Measurements from ENCODE around the gene MYO1B. TPM values are rescaled to one million over a fixed set of nuclear protein-coding genes. Genes with fewer than 3 reads are reported as not detected.
A peak's percentile ranks its signal among the peaks of the same experiment; 100 is the strongest.

The MYO1B gene
- total and polyA plus RNA-seq, 2 donors from 2014 or later, result 24.5 to 64.8 TPM

GRCh38 chr2:191296083-191297006, 51.1 kb downstream of the MYO1B start:
- Histone ChIP-seq H3K4me3 (ENCODE audit: low read length in 3 of 3) (no peak overlapping the region), H3K4me1 (ENCODE audit: control insufficient read depth in 2 of 3, insufficient read depth in 2 of 3, low read depth in 1 of 3, low read length in 3 of 3) (no peaks in the 10 kb centered on the region), H3K27me3 (ENCODE audit: control insufficient read depth, insufficient read depth, low read length) (no peaks in the 10 kb centered on the region), H3K36me3 (ENCODE audit: control insufficient read depth in 2 of 3, insufficient read depth in 3 of 3, low read length in 3 of 3) (no peaks in the 10 kb centered on the region), H3K9ac (ENCODE audit: low read length in 3 of 3) (no peak overlapping the region), H3K27ac (ENCODE audit: low read depth in 2 of 2, low read length in 2 of 2) (no peak overlapping the region), H3K9me3 (ENCODE audit: control insufficient read depth in 2 of 3, insufficient read depth in 1 of 3, low read length in 3 of 3) (no peaks in the 10 kb centered on the region)
- intact Hi-C loops (cut with DNase I), result no loop called here
- no peak for TF ChIP-seq CTCF (IDR thresholded peaks at IDR 0.05; ENCODE audit: borderline replicate concordance, extremely low read depth, insufficient read depth)
- DNase-seq (peak in 1 of 5 donors; percentile 50), FAIRE-seq (peak; percentile 51)

DNA sequence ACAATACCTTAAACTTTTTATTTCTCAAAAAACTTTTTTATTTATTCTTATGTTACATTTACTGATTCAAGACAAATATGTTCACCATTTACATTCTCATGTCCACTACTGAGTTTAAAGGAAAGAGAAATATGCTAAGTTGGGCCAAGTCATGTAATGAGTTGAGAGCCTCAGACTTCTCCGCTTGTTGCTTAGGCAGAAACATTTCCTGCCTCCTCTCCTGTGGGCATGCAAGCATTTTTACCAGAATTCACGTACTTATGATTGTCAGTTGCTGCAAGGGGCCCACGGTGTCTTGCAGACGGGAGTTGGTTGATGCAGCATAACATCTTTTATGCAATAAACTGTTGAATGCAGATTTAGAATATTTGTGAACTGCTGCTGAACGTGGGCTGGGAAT, 51.8 kb downstream of the MYO1B start:
- DNase-seq, result no peak
- Histone ChIP-seq H3K9me3 (ENCODE audit: control insufficient read depth in 2 of 3, insufficient read depth in 1 of 3, low read length in 3 of 3) (no peaks in the 10 kb centered on the region), H3K4me1 (ENCODE audit: control insufficient read depth in 2 of 3, insufficient read depth in 2 of 3, low read depth in 1 of 3, low read length in 3 of 3) (no peaks in the 10 kb centered on the region), H3K36me3 (ENCODE audit: control insufficient read depth in 2 of 3, insufficient read depth in 3 of 3, low read length in 3 of 3) (no peaks in the 10 kb centered on the region), H3K4me3 (ENCODE audit: low read length in 3 of 3) (no peak overlapping the region), H3K27ac (ENCODE audit: low read depth in 2 of 2, low read length in 2 of 2) (no peak overlapping the region), H3K9ac (ENCODE audit: low read length in 3 of 3) (no peak overlapping the region), H3K27me3 (ENCODE audit: control insufficient read depth, insufficient read depth, low read length) (no peaks in the 10 kb centered on the region)
- FAIRE-seq, result no peak
- intact Hi-C loops (cut with DNase I), result no loop called here
- no peak for TF ChIP-seq CTCF (IDR thresholded peaks at IDR 0.05; ENCODE audit: borderline replicate concordance, extremely low read depth, insufficient read depth)

DNA sequence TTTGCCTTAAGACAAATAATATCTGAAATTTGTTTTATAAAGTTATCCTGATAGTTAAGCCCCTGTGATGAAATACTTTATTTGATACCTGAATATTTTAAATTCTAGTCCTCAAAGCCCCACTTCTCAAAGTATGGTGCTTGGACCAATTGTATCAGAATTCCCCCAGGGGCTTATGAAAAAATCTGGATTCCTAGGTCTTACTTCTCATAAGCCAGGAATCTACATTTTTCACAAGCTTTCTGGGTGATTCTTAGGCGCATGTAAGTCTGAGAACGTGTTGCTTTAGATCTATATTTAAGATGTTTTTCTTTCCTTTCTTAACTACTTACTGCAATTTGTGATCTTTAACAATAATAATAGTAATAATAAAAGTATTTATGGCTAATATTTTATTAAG, 53.1 kb downstream of the MYO1B start:
- H3K36me3 ChIP-seq (ENCODE audit: control insufficient read depth in 2 of 3, insufficient read depth in 3 of 3, low read length in 3 of 3), result no peaks in the 10 kb centered on the region
- H3K4me3 ChIP-seq (ENCODE audit: low read length in 3 of 3), result no peak overlapping the region
- no peaks in the 10 kb centered on the region for H3K9me3 ChIP-seq (ENCODE audit: control insufficient read depth in 2 of 3, insufficient read depth in 1 of 3, low read length in 3 of 3)
- H3K27me3 ChIP-seq (ENCODE audit: control insufficient read depth, insufficient read depth, low read length), result no peaks in the 10 kb centered on the region
- TF ChIP-seq CTCF (IDR thresholded peaks at IDR 0.05; ENCODE audit: borderline replicate concordance, extremely low read depth, insufficient read depth), result no peak
- intact Hi-C loops (cut with DNase I), result no loop called here
- H3K9ac ChIP-seq (ENCODE audit: low read length in 3 of 3), result no peak overlapping the region
- H3K4me1 ChIP-seq (ENCODE audit: control insufficient read depth in 2 of 3, insufficient read depth in 2 of 3, low read depth in 1 of 3, low read length in 3 of 3), result peaks cover 0 to 4% (median 0%) of the 10 kb centered on the region in 3 donors
- DNase-seq (no peak), FAIRE-seq (no peak)
- no peak overlapping the region for H3K27ac ChIP-seq (ENCODE audit: low read depth in 2 of 2, low read length in 2 of 2)
